K562 (cell line): ENCODE measurements around the gene SOAT1. TPM values are rescaled to one million over a fixed set of nuclear protein-coding genes. Genes with fewer than 3 reads are reported as not detected.
A peak's percentile ranks its signal among the peaks of the same experiment; 100 is the strongest.

Source experiments
- ATF1 ChIP-seq, 2 experiments: fragments of 450-650 bp in 1 of 2; IDR thresholded peaks; 2 replicates each; pipeline ENCODE4 v1.6.1; 2016; ENCODE audit warnings: missing compliant biosample characterization in 1 of 2, missing genetic modification characterization in 1 of 2
- ELF1 ChIP-seq: fragments of 200-800 bp; sonication (Bioruptor generic); IDR thresholded peaks from 2 replicates; pipeline ENCODE4 v1.6.1; 2016; ENCODE audit warnings: missing genetic modification characterization, missing compliant biosample characterization
- ERF ChIP-seq: fragments of 450-650 bp; formaldehyde crosslinking; IDR thresholded peaks from 2 replicates; pipeline ENCODE4 v1.4.0; 2020; ENCODE audit warnings: mild to moderate bottlenecking, mixed read lengths
- FOXP1 ChIP-seq: sonication (generic); formaldehyde crosslinking; IDR thresholded peaks from 2 replicates; pipeline ENCODE4 v1.8.0; 2022; ENCODE audit warnings: mild to moderate bottlenecking, missing genetic modification reagents
- HDAC2 ChIP-seq: fragments of 450-650 bp; IDR thresholded peaks from 2 replicates; pipeline ENCODE4 v1.6.1; 2016; ENCODE audit warnings: mild to moderate bottlenecking
- LCOR ChIP-seq: sonication (generic); formaldehyde crosslinking; IDR thresholded peaks from 2 replicates; pipeline ENCODE4 v1.8.0; 2022; ENCODE audit warnings: mild to moderate bottlenecking, missing genetic modification reagents
- PHF8 ChIP-seq: fragments of 200-600 bp; sonication (generic); IDR thresholded peaks from 2 replicates; pipeline ENCODE4 v1.6.1; 2012; ENCODE audit warnings: mixed run types, mild to moderate bottlenecking, inconsistent platforms, low read length, moderate library complexity, borderline replicate concordance
- POLR2AphosphoS5 ChIP-seq: IDR thresholded peaks from 2 replicates; pipeline ENCODE4 v1.6.1; 2011; ENCODE audit warnings: mild to moderate bottlenecking, low read depth, low read length, moderate library complexity; ENCODE audit not compliant: control insufficient read depth, insufficient read depth
- POLR3A ChIP-seq: IDR thresholded peaks from 2 replicates; pipeline ENCODE4 v1.6.1; 2011; ENCODE audit warnings: borderline replicate concordance, mild to moderate bottlenecking, moderate library complexity; ENCODE audit not compliant: insufficient read length, insufficient read depth; ENCODE audit errors: extremely low read depth
- RB1 ChIP-seq: fragments of 450-650 bp; IDR thresholded peaks from 2 replicates; pipeline ENCODE4 v1.6.1; 2017; ENCODE audit warnings: low read depth, mild to moderate bottlenecking
- RBFOX2 ChIP-seq: fragments of 200-400 bp; formaldehyde crosslinking; IDR thresholded peaks from 2 replicates; pipeline ENCODE4 v1.6.1; 2017; ENCODE audit warnings: low read depth, mild to moderate bottlenecking, low read length, moderate library complexity
- SAP30 ChIP-seq: fragments of 200-600 bp; sonication (generic); IDR thresholded peaks from 2 replicates; pipeline ENCODE4 v1.6.1; 2012; ENCODE audit warnings: borderline replicate concordance, low read depth, mild to moderate bottlenecking, moderate library complexity, low read length, control low read depth, inconsistent platforms; ENCODE audit not compliant: insufficient read depth, poor library complexity, severe bottlenecking
- STAT6 ChIP-seq: sonication (generic); formaldehyde crosslinking; IDR thresholded peaks from 2 replicates; pipeline ENCODE4 v1.8.1; 2023; ENCODE audit warnings: mild to moderate bottlenecking, missing genetic modification reagents
- TAF7 ChIP-seq: fragments of 450-650 bp; IDR thresholded peaks from 2 replicates; pipeline ENCODE4 v1.6.1; 2016; ENCODE audit warnings: missing genetic modification characterization, missing compliant biosample characterization
- XRCC5 ChIP-seq: fragments of 200-400 bp; formaldehyde crosslinking; IDR thresholded peaks from 2 replicates; pipeline ENCODE4 v1.6.1; 2017; ENCODE audit warnings: low read depth, mild to moderate bottlenecking, low read length
- ZBTB49 ChIP-seq: sonication (generic); formaldehyde crosslinking; IDR thresholded peaks from 2 replicates; pipeline ENCODE4 v1.8.0; 2022; ENCODE audit warnings: missing genetic modification reagents, mild to moderate bottlenecking, borderline replicate concordance
- ZBTB7A ChIP-seq: IDR thresholded peaks from 2 replicates; pipeline ENCODE4 v1.6.1; 2011; ENCODE audit warnings: low read depth, mild to moderate bottlenecking, low read length, moderate library complexity, borderline replicate concordance; ENCODE audit not compliant: control insufficient read depth
- ZNF431 ChIP-seq: sonication (generic); formaldehyde crosslinking; IDR thresholded peaks from 2 replicates; pipeline ENCODE4 v1.8.0; 2022; ENCODE audit warnings: mild to moderate bottlenecking, missing genetic modification reagents
- polyA plus RNA-seq, 8 experiments: library from polyadenylated mRNA; depleted of rRNA in 4 of 8; stranded (reverse) in 5 of 8; unstranded in 3 of 8; fragments of >200 nt; fragmentation: Nextera tagmentation in 2 of 8; fragmentation: Illumina TruSeq in 1 of 8; extraction: Ambion mirVana in 2 of 8; extraction: Trizol in 1 of 8; gene quantifications; 2 replicates each; pipeline versions ENCODE4 v1.2.1 to v1.2.3, GENCODE V29; 2011 to 2014; ENCODE audit warnings: inconsistent platforms in 1 of 8, missing spikeins in 1 of 8
- total RNA-seq, 7 experiments: library from RNA; depleted of rRNA in 6 of 7; stranded (reverse); fragments of >200 nt in 6 of 7; fragmentation: Illumina TruSeq in 2 of 7; extraction: Trizol in 2 of 7; gene quantifications; 2 replicates each; pipeline versions ENCODE4 v1.2.1 to v1.2.3, GENCODE V29; 2011 to 2021; ENCODE audit warnings: low replicate concordance in 1 of 7
- TF ChIP-seq, protein P1 (sequence below): fragments of 250-450 bp; sonication (Bioruptor Pico); IDR thresholded peaks from 2 replicates; pipeline ENCODE4 v1.9.0; 2021; ENCODE audit warnings: mild to moderate bottlenecking, inconsistent platforms

SOAT1 gene
- total and polyA plus RNA-seq, 9 of the 15 experiments (the other 6 are each of a cell fraction or from before 2014, with no cell fraction given), result 5.5 to 29.1 (median 17.3) TPM

DNA sequence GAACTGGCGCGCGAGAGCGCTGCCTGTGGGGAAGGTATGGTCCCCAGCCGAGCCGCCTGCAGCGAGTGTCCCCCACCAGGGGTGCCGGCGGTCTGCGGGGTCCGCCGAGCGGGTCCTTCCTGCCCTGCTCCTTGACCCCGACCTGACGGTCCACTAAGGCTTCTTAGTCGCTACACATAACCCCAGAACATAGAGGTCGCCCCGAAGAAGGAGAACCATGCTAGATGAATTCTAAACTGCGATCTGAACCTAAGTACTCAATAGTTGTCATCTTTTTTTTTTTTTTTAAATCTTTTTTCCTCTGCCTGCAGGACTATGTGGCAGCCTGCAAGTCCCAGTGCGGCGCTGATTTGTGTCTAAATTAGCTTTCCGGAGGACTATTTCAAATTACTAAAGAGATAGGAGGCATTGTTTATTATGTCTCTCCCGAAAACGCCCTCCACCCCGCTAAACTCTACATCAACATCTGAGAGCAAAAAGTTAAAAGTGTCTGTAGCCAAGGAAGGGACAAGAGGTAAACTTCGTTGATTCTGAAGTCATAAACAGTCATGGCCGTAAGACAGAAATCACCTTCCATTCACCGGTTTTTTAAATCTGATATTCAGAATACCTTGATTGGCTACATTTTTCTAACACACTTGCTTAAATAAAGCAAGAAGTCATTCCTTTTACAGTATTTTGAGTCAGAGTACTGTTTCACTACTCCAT lies 72.7 kb downstream of the SOAT1 start (continued):
- TF ChIP-seq LCOR (CRISPR knock-in tag), result no peak
- 0 out of 2 replicates have a peak, but pooled peaks have one; percentile 4 for TF ChIP-seq RB1
- TF ChIP-seq POLR2AphosphoS5, result no peak
- TF ChIP-seq PHF8, result peak; percentile 73
- TF ChIP-seq RBFOX2, result peak; percentile 40; the same call in 1 of the 2 replicates
- TF ChIP-seq ERF (CRISPR knock-in tag), result 0 out of 2 replicates have a peak, but pooled peaks have one; percentile 15
- TF ChIP-seq HDAC2, result peak; percentile 62; the same call in 1 of the 2 replicates
- TF ChIP-seq TAF7 (tag), result no peak
- TF ChIP-seq SAP30, result peak; percentile 83
- no peak for TF ChIP-seq ZBTB49 (CRISPR knock-in tag)
- peak; percentile 80 for TF ChIP-seq ZBTB7A
- peak; percentile 25; the same call in 1 of the 2 replicates for TF ChIP-seq ELF1 (tag)
- TF ChIP-seq ZNF431, result peak; percentile 38; the same call in 1 of the 2 replicates
- 0 out of 2 replicates have a peak, but pooled peaks have one; percentile 48 for TF ChIP-seq FOXP1 (CRISPR knock-in tag)
- no peak for TF ChIP-seq POLR3A
- 0 out of 2 replicates have a peak, but pooled peaks have one; percentile 10 for TF ChIP-seq STAT6
- TF ChIP-seq, protein P1, sequence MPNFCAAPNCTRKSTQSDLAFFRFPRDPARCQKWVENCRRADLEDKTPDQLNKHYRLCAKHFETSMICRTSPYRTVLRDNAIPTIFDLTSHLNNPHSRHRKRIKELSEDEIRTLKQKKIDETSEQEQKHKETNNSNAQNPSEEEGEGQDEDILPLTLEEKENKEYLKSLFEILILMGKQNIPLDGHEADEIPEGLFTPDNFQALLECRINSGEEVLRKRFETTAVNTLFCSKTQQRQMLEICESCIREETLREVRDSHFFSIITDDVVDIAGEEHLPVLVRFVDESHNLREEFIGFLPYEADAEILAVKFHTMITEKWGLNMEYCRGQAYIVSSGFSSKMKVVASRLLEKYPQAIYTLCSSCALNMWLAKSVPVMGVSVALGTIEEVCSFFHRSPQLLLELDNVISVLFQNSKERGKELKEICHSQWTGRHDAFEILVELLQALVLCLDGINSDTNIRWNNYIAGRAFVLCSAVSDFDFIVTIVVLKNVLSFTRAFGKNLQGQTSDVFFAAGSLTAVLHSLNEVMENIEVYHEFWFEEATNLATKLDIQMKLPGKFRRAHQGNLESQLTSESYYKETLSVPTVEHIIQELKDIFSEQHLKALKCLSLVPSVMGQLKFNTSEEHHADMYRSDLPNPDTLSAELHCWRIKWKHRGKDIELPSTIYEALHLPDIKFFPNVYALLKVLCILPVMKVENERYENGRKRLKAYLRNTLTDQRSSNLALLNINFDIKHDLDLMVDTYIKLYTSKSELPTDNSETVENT (CRISPR knock-in tag), result peak; percentile 43; the same call in 1 of the 2 replicates
- TF ChIP-seq XRCC5, result peak; percentile 13; the same call in 1 of the 2 replicates
- no peak for TF ChIP-seq ATF1 (CRISPR knock-in tag; IDR thresholded peaks at IDR 0.05)
- TF ChIP-seq ATF1 (tag; IDR thresholded peaks at IDR 0.05), result peak; percentile 73
